ENCODE measurements around the gene RTN4R. TPM values are rescaled to one million over a fixed set of nuclear protein-coding genes. Genes with fewer than 3 reads are reported as not detected.

RTN4R gene
- total RNA-seq, 4 donors from 2014 or later: 0.29 to 0.75 TPM; not detected in 2

GRCh38 chr22:20194681-20195593 lies 73.2 kb downstream of the RTN4R start:
- in situ Hi-C loops (cut with MboI; ENCODE audit: low sequenced_read_pairs in 4 of 4): no loop called here

GRCh38 chr22:20193761-20194494 lies 74.2 kb downstream of the RTN4R start:
- TF ChIP-seq POLR2A (IDR thresholded peaks at IDR 0.05): no peak
- TF ChIP-seq CTCF (IDR thresholded peaks at IDR 0.05 in 4 of 5, conservative IDR thresholded peaks at IDR 0.05 in 1 of 5): no peak
- no peaks in the 10 kb centered on the region for H3K9me3 ChIP-seq
- no peaks in the 10 kb centered on the region for H3K4me1 ChIP-seq
- H3K27ac ChIP-seq: no peak overlapping the region
- no peaks in the 10 kb centered on the region for H3K36me3 ChIP-seq
- no peak for ATAC-seq
- no peak overlapping the region for H3K4me3 ChIP-seq
- in situ Hi-C loops (cut with MboI; ENCODE audit: low sequenced_read_pairs in 4 of 4): no loop called here
- no peak for DNase-seq
- no peaks in the 10 kb centered on the region for H3K27me3 ChIP-seq
- intact Hi-C loops (cut with DNase I; ENCODE audit: low total_unique reads): loop anchor here (2.0 kb wide), 1 partner anchor 59 kb away; no protein-coding TSS in a partner anchor

More at GRCh38 chr22:20194681-20195593, 73.2 kb downstream of the RTN4R start:
- no peaks in the 10 kb centered on the region for H3K4me1 ChIP-seq
- no peak for DNase-seq
- no peaks in the 10 kb centered on the region for H3K9me3 ChIP-seq
- no peak for ATAC-seq
- H3K27ac ChIP-seq: no peak overlapping the region
- H3K27me3 ChIP-seq: no peaks in the 10 kb centered on the region
- TF ChIP-seq CTCF (IDR thresholded peaks at IDR 0.05 in 4 of 5, conservative IDR thresholded peaks at IDR 0.05 in 1 of 5): no peak
- no peak for TF ChIP-seq POLR2A (IDR thresholded peaks at IDR 0.05)
- intact Hi-C loops (cut with DNase I; ENCODE audit: low total_unique reads): loop anchor here (2.0 kb wide), 1 partner anchor 58 kb away; no protein-coding TSS in a partner anchor
- H3K36me3 ChIP-seq: no peaks in the 10 kb centered on the region
- H3K4me3 ChIP-seq: no peak overlapping the region

- Histone ChIP-seq H3K27ac (no peak overlapping the region), H3K4me1 (no peaks in the 10 kb centered on the region), H3K36me3 (no peaks in the 10 kb centered on the region), H3K9me3 (no peaks in the 10 kb centered on the region), H3K4me3 (no peak overlapping the region), H3K27me3 (no peaks in the 10 kb centered on the region)
- intact Hi-C loops (cut with DNase I; ENCODE audit: low total_unique reads) (no loop called here), in situ Hi-C loops (cut with MboI; ENCODE audit: low sequenced_read_pairs in 4 of 4) (no loop called here)
- TF ChIP-seq CTCF (IDR thresholded peaks at IDR 0.05 in 4 of 5, conservative IDR thresholded peaks at IDR 0.05 in 1 of 5): no peak
- TF ChIP-seq POLR2A (IDR thresholded peaks at IDR 0.05): no peak
- DNase-seq: no peak
- no peak for ATAC-seq
Measured at GRCh38 chr22:20192972-20193760, 75.0 kb downstream of the RTN4R start.

- in situ Hi-C loops (cut with MboI; ENCODE audit: low sequenced_read_pairs in 4 of 4): no loop called here
- intact Hi-C loops (cut with DNase I; ENCODE audit: low total_unique reads): no loop called here
Measured at GRCh38 chr22:20192293-20192971, 75.7 kb downstream of the RTN4R start.

More at GRCh38 chr22:20192293-20192971, 75.7 kb downstream of the RTN4R start:
- no peak for ATAC-seq
- Histone ChIP-seq H3K36me3 (no peaks in the 10 kb centered on the region), H3K9me3 (no peaks in the 10 kb centered on the region), H3K27ac (no peak overlapping the region), H3K4me3 (no peak overlapping the region), H3K27me3 (no peaks in the 10 kb centered on the region), H3K4me1 (no peaks in the 10 kb centered on the region)
- DNase-seq: no peak
- no peak for TF ChIP-seq POLR2A (IDR thresholded peaks at IDR 0.05)
